ENCODE data around the gene ADGRD2.
A peak's percentile ranks its signal among the peaks of the same experiment; 100 is the strongest.

ADGRD2 gene

DNA sequence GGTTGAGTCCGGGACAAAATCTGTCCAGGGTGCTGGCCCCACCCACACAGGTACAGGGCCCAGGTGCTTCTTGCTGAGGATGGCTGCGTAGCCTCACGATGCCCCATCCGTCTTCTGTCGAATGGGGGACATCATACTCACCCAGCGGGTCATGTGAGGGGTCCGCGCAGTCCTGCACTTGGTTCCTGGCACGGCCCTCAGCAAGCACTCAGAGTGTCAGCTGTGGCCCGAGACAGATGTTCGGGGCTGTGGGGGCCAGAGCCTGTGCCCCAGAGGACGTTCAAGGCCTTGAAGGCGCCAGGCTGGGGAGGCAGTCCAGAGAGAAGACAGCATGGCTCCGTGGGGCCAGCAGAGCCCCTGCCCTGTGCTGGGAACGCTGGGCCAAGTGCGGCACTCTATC lies 29.1 kb downstream of the ADGRD2 start:
- no peak for DNase-seq (ENCODE audit: low read depth, low spot score)

DNA sequence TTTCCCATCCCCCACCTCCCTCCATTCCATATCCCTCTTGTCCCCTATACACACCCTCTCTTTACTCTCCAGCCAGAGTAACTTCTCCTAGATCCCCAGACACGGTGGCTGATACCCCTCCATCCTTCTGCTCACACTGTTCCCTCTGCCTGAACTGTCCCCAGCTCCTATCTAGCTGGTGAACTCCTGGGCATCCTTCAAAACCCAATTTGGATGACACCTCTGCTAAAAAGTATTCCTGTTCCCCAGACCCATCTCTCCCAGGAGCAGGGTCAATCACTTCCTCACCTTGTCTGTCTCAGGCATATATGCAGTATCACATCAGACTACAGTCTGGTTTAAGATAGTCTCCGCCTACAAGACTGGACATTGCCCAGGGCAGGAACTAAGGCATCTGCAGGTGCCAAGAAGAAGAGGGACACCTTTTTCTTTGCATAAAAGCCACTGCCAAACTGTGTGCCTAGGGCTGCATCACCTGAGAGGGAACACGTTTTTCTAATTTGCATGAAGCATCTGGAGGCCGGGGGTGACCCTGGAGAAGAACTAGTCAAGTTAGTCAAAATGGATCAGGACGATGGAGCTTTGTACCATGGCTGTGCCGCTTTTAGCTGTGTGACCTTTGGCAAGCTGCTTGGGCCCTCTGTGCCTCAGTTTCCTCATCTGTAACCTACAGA lies 29.8 kb downstream of the ADGRD2 start:
- DNase-seq (ENCODE audit: low read depth, low spot score) = no peak

DNA sequence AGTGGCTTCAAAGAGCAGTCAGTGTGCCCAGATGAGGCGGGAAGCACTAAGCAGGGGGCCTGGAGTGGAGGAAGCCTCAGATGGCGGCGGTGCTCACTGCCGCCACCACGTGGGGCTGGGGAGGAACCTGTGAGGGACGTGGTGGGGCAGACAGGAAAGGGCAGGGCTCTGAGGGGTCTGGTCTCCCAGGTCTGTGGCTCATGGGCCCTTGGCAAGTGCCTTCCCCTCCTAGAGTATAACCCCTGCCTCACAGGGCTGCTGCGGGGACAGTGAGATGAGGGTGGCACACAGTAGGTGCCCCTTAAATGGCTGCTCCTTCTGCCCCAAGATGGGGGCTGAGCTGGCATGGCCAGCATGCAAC lies 30.4 kb downstream of the ADGRD2 start:
- DNase-seq (ENCODE audit: low read depth, low spot score) = peak; percentile 81

GRCh38 chr9:124481115-124481514 lies 30.9 kb downstream of the ADGRD2 start:
- DNase-seq (ENCODE audit: low read depth, low spot score) = no peak

DNA sequence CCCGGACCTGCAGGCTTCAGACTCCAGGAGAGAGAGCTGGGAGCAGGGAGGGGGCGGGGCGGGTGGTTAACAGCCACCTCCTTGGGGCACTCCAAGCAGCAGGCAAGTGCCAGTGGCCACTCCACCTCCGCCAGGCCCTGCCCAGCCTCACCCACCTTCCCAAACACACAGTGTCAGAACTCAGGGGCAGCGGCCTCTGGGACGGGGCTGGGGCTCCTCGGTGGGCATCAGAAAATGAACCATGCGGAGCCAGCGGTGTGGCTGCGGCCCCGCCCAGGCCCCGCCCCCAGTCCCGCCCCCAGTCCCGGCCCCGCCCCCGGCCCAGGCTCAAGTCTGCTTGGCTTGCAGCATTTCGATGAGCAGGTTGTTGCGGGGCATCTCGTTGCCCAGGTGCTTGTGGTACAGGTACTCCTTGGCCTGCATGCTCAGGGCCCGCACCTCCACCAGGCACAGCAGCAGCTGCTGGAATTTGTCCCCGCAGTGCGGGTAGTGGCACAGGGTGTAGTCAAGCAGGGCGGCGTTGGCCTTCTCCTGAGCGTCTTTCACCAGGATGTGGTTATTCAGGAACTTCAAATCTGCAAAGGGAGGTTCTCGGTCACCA lies 32.3 kb downstream of the ADGRD2 start:
- no peak for DNase-seq (ENCODE audit: low read depth, low spot score)

DNA sequence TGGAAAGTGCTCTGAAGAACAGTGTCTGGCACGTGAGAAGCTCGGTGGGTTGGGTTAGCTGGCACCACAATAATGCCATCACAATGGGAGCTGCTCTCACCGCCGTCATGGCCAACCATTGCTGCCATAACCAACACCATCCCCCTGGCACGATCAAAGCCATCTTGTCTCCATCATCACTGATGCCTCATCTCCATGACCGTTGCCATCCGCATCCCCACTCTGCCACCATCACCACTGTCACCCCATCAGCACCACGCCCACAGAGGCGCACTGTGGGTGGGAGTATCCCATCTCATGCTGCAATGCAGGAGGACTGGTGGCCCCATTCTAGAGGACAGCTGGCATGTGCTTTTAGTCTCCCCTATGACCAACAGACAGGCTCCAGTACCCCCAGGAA lies 33.2 kb downstream of the ADGRD2 start:
- DNase-seq (ENCODE audit: low read depth, low spot score) = no peak

GRCh38 chr9:124485201-124485600 lies 35.0 kb downstream of the ADGRD2 start:
- DNase-seq (ENCODE audit: low read depth, low spot score) = no peak

GRCh38 chr9:124485936-124486335 lies 35.7 kb downstream of the ADGRD2 start:
- no peak for DNase-seq (ENCODE audit: low read depth, low spot score)

- DNase-seq (ENCODE audit: low read depth, low spot score) = no peak
Observed at GRCh38 chr9:124486778-124487259, 36.6 kb downstream of the ADGRD2 start.

DNA sequence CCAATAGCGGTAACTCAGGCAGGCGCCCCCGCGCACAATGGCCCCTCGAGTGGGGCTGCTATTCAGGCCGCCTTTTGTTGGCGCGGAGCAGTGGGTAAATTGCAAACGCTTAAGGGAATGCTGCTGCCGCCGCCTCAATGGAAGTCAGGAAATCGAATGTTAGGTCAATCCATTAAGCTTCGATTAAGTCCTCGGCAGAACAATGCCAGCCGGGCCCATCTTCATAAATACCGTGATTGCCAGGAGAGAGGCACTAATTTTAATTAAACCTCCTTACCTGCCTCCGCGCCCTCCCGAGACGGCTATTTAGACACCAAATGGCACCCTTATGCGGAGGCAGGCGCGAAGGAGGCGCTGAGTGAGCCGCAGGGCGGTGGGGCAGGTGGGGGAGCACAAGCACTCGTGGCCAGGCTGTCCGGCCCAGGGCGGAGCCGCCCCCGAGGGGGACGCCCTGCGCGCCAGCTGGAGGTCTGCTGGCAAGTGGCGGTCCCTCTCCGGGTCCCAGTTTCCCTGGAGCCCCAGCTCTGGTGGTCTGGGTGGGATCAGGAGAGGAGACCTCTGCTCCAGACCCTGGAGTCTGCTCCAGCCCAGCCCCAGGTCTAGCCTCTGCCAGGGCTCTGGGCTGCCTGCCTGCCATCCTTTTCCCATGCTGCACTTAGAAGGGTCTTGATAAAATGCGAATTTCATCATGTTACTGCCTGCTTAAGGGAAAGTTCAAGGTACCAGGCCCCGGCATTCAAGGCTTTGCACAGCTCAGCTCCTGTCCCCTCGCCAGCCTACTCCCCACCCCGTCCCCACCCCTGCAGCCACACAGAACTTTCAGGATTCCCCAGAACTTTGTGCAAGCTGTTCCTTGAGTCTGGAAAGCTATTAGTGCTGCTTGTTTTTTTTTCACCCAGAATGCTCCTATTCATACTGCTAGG lies 37.3 kb downstream of the ADGRD2 start:
- DNase-seq (ENCODE audit: low read depth, low spot score) = no peak

DNA sequence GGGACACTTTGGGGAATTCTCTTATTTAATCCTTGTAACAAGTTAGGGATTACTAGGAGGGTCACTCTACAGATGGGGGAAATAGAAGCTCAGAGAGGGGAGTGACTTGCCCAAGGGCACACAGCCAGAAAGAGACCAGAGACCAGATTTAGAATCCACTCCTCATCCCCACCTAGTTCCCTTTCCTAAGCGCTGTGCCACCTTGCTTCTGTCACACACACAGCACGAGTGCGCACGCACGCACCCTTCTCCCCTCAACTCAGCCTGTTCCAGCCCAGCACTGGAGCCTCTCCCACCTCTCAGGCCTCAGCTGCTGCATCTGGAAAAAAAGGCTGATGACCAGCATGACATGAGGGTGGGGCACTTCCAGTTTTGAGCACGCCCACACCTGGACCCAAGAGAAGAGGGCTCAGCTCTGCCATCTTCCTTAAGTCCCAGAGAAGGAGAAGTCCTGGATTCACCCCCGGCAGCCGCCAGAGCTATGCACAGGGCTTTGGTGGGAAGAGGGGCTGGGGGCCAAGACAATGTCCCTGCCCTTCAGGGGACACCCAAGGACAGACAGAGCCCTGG lies 38.5 kb downstream of the ADGRD2 start:
- DNase-seq (ENCODE audit: low read depth, low spot score) = no peak

- no peak for DNase-seq (ENCODE audit: low read depth, low spot score)
Observed at GRCh38 chr9:124489222-124489621, 39.0 kb downstream of the ADGRD2 start.

DNA sequence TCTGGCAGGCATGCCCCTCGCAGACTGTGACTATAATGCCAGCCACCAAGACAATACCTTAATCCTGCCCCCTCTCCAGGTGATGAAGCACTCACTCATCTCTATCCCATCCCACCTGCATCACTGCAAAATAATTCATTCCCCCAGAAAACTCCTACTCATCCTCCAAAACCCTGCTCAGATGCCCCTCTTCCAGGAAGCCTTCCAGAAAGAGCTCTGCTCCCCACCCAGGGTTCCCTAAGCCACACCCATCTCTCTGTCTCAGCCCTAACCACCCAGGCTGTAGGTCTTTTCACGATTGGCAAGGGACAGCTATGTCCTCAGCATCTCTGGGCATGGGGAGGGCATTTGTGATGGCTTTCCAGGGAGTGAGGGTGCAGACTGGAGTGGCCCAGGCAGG lies 39.8 kb downstream of the ADGRD2 start:
- no peak for DNase-seq (ENCODE audit: low read depth, low spot score)

- no peak for DNase-seq (ENCODE audit: low read depth, low spot score)
Observed at GRCh38 chr9:124491049-124491975, 41.1 kb downstream of the ADGRD2 start.

GRCh38 chr9:124492818-124493217 lies 42.6 kb downstream of the ADGRD2 start:
- no peak for DNase-seq (ENCODE audit: low read depth, low spot score)

DNA sequence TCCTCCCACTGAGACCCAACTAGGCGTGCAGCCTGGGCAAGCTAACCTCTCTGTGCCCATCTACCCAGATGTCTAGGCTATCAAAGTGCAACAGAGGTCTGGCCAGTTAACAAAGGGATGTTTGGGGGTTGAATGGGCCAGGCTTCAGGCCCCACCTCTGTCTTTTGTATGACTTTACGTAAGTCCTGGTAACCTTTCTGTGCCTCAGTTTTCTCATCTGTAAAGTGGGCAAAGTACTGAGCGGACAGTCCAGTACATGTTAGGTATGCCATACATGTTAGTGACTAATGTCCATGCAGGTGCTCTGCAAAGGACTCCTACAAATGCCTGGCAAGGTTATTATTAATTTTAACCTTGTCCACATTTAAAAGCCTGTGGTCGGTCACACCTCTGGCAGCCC lies 43.0 kb downstream of the ADGRD2 start:
- DNase-seq (ENCODE audit: low read depth, low spot score) = no peak

DNA sequence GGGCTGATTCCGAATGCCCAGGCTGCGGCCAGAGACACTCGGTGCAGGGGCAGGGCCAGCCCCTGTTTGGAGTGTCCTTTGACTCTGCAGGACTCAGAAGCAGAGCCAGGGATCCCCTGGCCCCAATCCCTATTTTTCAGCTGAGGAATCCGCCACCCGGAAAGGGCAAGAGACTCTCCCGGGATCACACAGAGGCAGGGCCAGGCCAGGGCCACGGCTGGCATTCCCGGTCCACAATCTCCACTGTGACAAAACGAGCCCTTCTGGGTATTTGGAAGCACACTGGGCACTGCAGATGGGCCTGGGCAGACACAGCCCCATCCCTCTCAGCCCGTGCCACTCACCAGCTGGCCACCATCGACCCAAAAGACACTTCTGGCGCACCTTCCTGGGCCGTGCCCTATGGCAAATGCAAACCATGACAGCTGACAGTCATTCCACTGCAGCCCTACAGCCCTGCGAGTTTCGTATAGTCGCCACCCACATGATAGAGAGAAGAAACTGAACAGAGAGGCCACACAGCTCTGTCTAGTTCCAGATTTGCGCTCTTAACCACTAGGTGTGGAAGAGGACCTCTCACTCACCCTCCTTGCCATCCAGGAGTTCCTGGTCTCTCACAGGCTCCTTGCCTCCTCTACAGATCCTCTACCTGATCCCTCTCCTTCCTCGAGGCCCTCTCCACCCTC lies 43.7 kb downstream of the ADGRD2 start:
- no peak for DNase-seq (ENCODE audit: low read depth, low spot score)

- DNase-seq (ENCODE audit: low read depth, low spot score) = no peak
Observed at GRCh38 chr9:124495126-124496074, 45.1 kb downstream of the ADGRD2 start.

DNA sequence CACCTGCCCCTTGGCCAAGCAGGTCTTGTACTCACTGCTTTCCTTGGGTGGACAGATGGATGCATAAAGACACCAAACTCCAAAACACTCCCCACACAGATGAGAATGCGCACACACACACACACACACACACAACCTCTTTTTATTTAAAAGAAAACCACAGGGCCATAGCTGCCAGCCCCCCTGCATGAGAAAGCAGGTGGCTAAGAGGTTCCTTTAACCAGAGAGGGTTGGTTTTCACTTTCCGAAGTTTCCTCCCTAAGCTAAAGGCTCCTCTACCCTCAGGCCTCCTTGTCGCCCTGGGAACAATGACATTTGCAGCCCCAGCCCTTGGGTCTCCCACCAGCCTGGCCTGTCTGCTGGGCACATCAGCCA lies 45.8 kb downstream of the ADGRD2 start:
- no peak for DNase-seq (ENCODE audit: low read depth, low spot score)

Data from ELF-1 (cell line).